Measurements from ENCODE around the gene CHST15.

Gene CHST15

DNA sequence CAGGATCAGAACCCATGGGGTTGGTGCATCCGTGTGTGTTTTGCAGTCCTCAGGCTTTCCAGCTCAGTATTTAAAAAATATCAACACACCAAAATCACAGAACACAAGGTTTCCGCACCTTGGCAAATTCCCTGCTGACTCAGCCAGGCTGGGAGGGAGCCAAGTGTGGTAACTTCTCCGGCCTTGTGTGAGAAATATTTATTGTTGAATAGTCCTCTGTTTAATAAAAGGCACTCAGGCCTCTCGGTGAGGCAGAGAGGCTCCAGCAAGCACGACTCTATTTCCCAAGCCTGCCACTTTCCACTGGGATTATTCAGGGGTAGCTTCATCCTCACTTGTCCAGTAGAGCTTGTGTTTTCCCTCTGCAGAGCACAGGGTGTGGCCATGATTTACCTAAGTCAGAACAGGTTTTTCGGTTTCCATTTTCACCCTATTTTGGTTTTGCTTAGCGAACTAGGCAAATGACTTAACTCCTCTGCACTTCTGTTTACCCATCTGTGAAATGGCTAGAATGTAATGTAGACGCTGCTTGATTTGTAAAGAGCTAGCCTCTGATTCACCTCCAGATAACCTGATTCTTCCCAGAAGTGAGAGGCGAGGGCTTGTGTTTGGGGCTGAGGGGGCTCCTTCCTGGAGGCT lies 13.0 kb upstream of the CHST15 start:
- Histone ChIP-seq H3K27ac (replicated peaks) (no peak overlapping the region), H3K4me3 (replicated peaks; ENCODE audit: insufficient read depth, low read length) (no peak overlapping the region), H3K27me3 (ENCODE audit: insufficient read depth, poor library complexity, severe bottlenecking) (peaks cover 4% of the 10 kb centered on the region)
- no peak for TF ChIP-seq POLR2AphosphoS5 (IDR thresholded peaks at IDR 0.05; ENCODE audit: low read depth)
- TF ChIP-seq, protein P1, sequence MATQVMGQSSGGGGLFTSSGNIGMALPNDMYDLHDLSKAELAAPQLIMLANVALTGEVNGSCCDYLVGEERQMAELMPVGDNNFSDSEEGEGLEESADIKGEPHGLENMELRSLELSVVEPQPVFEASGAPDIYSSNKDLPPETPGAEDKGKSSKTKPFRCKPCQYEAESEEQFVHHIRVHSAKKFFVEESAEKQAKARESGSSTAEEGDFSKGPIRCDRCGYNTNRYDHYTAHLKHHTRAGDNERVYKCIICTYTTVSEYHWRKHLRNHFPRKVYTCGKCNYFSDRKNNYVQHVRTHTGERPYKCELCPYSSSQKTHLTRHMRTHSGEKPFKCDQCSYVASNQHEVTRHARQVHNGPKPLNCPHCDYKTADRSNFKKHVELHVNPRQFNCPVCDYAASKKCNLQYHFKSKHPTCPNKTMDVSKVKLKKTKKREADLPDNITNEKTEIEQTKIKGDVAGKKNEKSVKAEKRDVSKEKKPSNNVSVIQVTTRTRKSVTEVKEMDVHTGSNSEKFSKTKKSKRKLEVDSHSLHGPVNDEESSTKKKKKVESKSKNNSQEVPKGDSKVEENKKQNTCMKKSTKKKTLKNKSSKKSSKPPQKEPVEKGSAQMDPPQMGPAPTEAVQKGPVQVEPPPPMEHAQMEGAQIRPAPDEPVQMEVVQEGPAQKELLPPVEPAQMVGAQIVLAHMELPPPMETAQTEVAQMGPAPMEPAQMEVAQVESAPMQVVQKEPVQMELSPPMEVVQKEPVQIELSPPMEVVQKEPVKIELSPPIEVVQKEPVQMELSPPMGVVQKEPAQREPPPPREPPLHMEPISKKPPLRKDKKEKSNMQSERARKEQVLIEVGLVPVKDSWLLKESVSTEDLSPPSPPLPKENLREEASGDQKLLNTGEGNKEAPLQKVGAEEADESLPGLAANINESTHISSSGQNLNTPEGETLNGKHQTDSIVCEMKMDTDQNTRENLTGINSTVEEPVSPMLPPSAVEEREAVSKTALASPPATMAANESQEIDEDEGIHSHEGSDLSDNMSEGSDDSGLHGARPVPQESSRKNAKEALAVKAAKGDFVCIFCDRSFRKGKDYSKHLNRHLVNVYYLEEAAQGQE (IDR thresholded peaks at IDR 0.05; ENCODE audit: insufficient replicate concordance, low read depth) = no peak
- TF ChIP-seq GABPA (IDR thresholded peaks at IDR 0.05; ENCODE audit: low read depth) = no peak
- TF ChIP-seq, protein P2, sequence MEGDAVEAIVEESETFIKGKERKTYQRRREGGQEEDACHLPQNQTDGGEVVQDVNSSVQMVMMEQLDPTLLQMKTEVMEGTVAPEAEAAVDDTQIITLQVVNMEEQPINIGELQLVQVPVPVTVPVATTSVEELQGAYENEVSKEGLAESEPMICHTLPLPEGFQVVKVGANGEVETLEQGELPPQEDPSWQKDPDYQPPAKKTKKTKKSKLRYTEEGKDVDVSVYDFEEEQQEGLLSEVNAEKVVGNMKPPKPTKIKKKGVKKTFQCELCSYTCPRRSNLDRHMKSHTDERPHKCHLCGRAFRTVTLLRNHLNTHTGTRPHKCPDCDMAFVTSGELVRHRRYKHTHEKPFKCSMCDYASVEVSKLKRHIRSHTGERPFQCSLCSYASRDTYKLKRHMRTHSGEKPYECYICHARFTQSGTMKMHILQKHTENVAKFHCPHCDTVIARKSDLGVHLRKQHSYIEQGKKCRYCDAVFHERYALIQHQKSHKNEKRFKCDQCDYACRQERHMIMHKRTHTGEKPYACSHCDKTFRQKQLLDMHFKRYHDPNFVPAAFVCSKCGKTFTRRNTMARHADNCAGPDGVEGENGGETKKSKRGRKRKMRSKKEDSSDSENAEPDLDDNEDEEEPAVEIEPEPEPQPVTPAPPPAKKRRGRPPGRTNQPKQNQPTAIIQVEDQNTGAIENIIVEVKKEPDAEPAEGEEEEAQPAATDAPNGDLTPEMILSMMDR (IDR thresholded peaks at IDR 0.05; ENCODE audit: insufficient read depth, low read length) = no peak
- no peak for TF ChIP-seq SPI1 (IDR thresholded peaks at IDR 0.05; ENCODE audit: borderline replicate concordance, low read depth)
- no peak for DNase-seq (ENCODE audit: low read depth in 1 of 2, low spot score in 1 of 2)

DNA sequence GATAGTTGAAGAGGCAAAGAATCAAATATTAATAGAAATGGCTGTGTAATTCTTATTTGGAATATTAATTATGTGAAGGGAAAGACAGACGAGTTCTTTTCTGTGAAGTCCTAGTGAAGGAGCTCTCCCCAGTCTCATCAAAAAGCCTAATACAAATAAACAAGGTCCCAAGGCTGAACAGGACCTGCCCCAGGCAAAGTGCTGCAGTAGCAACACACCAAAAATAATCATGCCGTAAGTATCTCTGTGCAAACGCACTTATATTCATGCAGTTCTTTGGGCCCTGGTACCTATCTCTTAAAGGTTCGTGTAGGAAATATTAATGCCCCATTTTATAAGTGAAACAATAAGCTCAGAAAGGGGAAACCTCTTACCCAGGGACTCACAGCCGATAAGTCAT lies 12.2 kb upstream of the CHST15 start:
- TF ChIP-seq SPI1 (IDR thresholded peaks at IDR 0.05; ENCODE audit: borderline replicate concordance, low read depth) (no peak), POLR2AphosphoS5 (IDR thresholded peaks at IDR 0.05; ENCODE audit: low read depth) (no peak), GABPA (IDR thresholded peaks at IDR 0.05; ENCODE audit: low read depth) (no peak)
- TF ChIP-seq, protein P1 (IDR thresholded peaks at IDR 0.05; ENCODE audit: insufficient replicate concordance, low read depth) = no peak
- TF ChIP-seq, protein P2 (IDR thresholded peaks at IDR 0.05; ENCODE audit: insufficient read depth, low read length) = no peak
- DNase-seq (ENCODE audit: low read depth in 1 of 2, low spot score in 1 of 2) = no peak
- Histone ChIP-seq H3K27ac (replicated peaks) (no peak overlapping the region), H3K4me3 (replicated peaks; ENCODE audit: insufficient read depth, low read length) (no peak overlapping the region), H3K27me3 (ENCODE audit: insufficient read depth, poor library complexity, severe bottlenecking) (peaks cover 4% of the 10 kb centered on the region)

DNA sequence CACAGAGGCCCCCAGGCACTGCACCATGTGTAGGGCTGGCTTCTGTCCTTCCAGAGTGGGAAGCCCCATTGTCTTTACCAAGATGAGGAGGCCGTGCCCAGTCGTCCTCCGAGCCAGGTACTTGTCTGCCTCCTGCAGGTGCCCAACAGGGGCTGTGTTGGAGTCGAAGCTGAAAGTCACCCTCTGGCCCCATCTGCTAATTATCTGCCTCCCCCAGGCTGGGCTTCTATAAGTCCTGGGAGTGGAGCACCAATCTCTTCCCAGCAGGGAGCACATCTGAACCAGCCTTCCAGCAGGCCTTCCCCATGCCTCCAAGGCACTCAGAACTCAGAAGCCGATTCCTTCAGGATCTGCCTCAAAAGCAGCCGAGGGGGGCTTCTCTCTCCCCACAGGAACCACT lies 11.6 kb upstream of the CHST15 start:
- Histone ChIP-seq H3K27me3 (ENCODE audit: insufficient read depth, poor library complexity, severe bottlenecking) (peaks cover 4% of the 10 kb centered on the region), H3K4me3 (replicated peaks; ENCODE audit: insufficient read depth, low read length) (no peak overlapping the region), H3K27ac (replicated peaks) (no peak overlapping the region)
- TF ChIP-seq POLR2AphosphoS5 (IDR thresholded peaks at IDR 0.05; ENCODE audit: low read depth) = no peak
- no peak for TF ChIP-seq SPI1 (IDR thresholded peaks at IDR 0.05; ENCODE audit: borderline replicate concordance, low read depth)
- no peak for TF ChIP-seq GABPA (IDR thresholded peaks at IDR 0.05; ENCODE audit: low read depth)
- TF ChIP-seq, protein P1 (IDR thresholded peaks at IDR 0.05; ENCODE audit: insufficient replicate concordance, low read depth) = no peak
- TF ChIP-seq, protein P2 (IDR thresholded peaks at IDR 0.05; ENCODE audit: insufficient read depth, low read length) = no peak
- no peak for DNase-seq (ENCODE audit: low read depth in 1 of 2, low spot score in 1 of 2)
